ENCODE results near the gene MCM5. TPM values are rescaled to one million over a fixed set of nuclear protein-coding genes. Genes with fewer than 3 reads are reported as not detected.

The MCM5 gene
- polyA plus RNA-seq, 3 donors = 23.4 to 39.8 (median 25.5) TPM

GRCh38 chr22:35460688-35461087, 60.7 kb downstream of the MCM5 start:
- no peak overlapping the region for H3K4me2 ChIP-seq (replicated peaks; ENCODE audit: extremely low read depth, low read length, poor library complexity, severe bottlenecking)
- peak in 1 of 3 donors; percentile 11 for DNase-seq
- Mint-ChIP-seq H3K4me1 (peaks cover 12% of the 10 kb centered on the region), H3K27me3 (ENCODE audit: low read depth in 3 of 3) (peaks cover 0 to 8% (median 2%) of the 10 kb centered on the region in 3 donors), H3K9me3 (peaks cover 0 to 5% (median 0%) of the 10 kb centered on the region in 7 donors), H3K36me3 (peaks cover 0 to 3% of the 10 kb centered on the region in 2 donors), H3K27ac (peak overlapping the region in 2 of 7 donors; percentile 23 to 66), H3K4me3 (no peak overlapping the region)
- no peaks in the 10 kb centered on the region for H3K9me3 ChIP-seq (replicated peaks in 1 of 2; ENCODE audit: control insufficient read depth in 1 of 2, insufficient read depth in 1 of 2, low read length in 2 of 2)
- no peaks in the 10 kb centered on the region for H3K27me3 ChIP-seq (ENCODE audit: control insufficient read depth in 2 of 2, insufficient read depth in 2 of 2, low read length in 2 of 2)
- TF ChIP-seq, protein P1, sequence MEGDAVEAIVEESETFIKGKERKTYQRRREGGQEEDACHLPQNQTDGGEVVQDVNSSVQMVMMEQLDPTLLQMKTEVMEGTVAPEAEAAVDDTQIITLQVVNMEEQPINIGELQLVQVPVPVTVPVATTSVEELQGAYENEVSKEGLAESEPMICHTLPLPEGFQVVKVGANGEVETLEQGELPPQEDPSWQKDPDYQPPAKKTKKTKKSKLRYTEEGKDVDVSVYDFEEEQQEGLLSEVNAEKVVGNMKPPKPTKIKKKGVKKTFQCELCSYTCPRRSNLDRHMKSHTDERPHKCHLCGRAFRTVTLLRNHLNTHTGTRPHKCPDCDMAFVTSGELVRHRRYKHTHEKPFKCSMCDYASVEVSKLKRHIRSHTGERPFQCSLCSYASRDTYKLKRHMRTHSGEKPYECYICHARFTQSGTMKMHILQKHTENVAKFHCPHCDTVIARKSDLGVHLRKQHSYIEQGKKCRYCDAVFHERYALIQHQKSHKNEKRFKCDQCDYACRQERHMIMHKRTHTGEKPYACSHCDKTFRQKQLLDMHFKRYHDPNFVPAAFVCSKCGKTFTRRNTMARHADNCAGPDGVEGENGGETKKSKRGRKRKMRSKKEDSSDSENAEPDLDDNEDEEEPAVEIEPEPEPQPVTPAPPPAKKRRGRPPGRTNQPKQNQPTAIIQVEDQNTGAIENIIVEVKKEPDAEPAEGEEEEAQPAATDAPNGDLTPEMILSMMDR (IDR thresholded peaks at IDR 0.05) = no peak
- no peaks in the 10 kb centered on the region for H3K79me2 ChIP-seq (ENCODE audit: insufficient read depth, low read length)
- H3K36me3 ChIP-seq (replicated peaks in 1 of 2; ENCODE audit: control insufficient read depth in 1 of 2, insufficient read depth in 2 of 2, low read length in 2 of 2) = no peaks in the 10 kb centered on the region
- no peak overlapping the region for H3K4me3 ChIP-seq (replicated peaks in 1 of 3; ENCODE audit: low read depth in 2 of 3, low read length in 3 of 3)
- H3K27ac ChIP-seq (ENCODE audit: low read depth in 1 of 2, low read length in 2 of 2) = no peak overlapping the region
- H3K9ac ChIP-seq (ENCODE audit: insufficient read depth, low read length, poor library complexity, severe bottlenecking) = no peak overlapping the region
- no peaks in the 10 kb centered on the region for H4K20me1 ChIP-seq (ENCODE audit: insufficient read depth, low read length)
- WGBS (ENCODE audit: insufficient coverage) = 28% methylated on average over 6 of the region's 8 CpGs
- H2AFZ ChIP-seq (ENCODE audit: insufficient read depth, low read depth, low read length, poor library complexity, severe bottlenecking) = no peak overlapping the region
- peaks cover 0 to 4% of the 10 kb centered on the region in 2 donors for H3K4me1 ChIP-seq (ENCODE audit: control insufficient read depth in 1 of 2, insufficient read depth in 2 of 2, low read length in 2 of 2)
- intact Hi-C loops (cut with micrococcal nuclease) = no loop called here

GRCh38 chr22:35462498-35463230, 62.7 kb downstream of the MCM5 start:
- Mint-ChIP-seq H3K27me3 (ENCODE audit: low read depth in 3 of 3) (peaks cover 0 to 12% (median 6%) of the 10 kb centered on the region in 3 donors), H3K4me3 (no peak overlapping the region), H3K4me1 (peaks cover 12% of the 10 kb centered on the region), H3K27ac (peak overlapping the region in 1 of 7 donors; percentile 23), H3K9me3 (peaks cover 0 to 5% (median 0%) of the 10 kb centered on the region in 7 donors), H3K36me3 (peaks cover 0 to 3% of the 10 kb centered on the region in 2 donors)
- no peak for DNase-seq
- no peaks in the 10 kb centered on the region for H3K36me3 ChIP-seq (replicated peaks in 1 of 2; ENCODE audit: control insufficient read depth in 1 of 2, insufficient read depth in 2 of 2, low read length in 2 of 2)
- TF ChIP-seq, protein P1 (IDR thresholded peaks at IDR 0.05) = no peak
- no peaks in the 10 kb centered on the region for H3K9me3 ChIP-seq (replicated peaks in 1 of 2; ENCODE audit: control insufficient read depth in 1 of 2, insufficient read depth in 1 of 2, low read length in 2 of 2)
- H3K4me3 ChIP-seq (replicated peaks in 1 of 3; ENCODE audit: low read depth in 2 of 3, low read length in 3 of 3) = no peak overlapping the region
- H2AFZ ChIP-seq (ENCODE audit: insufficient read depth, low read depth, low read length, poor library complexity, severe bottlenecking) = no peak overlapping the region
- H3K4me1 ChIP-seq (ENCODE audit: control insufficient read depth in 1 of 2, insufficient read depth in 2 of 2, low read length in 2 of 2) = peaks cover 0 to 4% of the 10 kb centered on the region in 2 donors
- 89% methylated on average over 6 of the region's 9 CpGs for WGBS (ENCODE audit: insufficient coverage)
- H3K79me2 ChIP-seq (ENCODE audit: insufficient read depth, low read length) = no peaks in the 10 kb centered on the region
- intact Hi-C loops (cut with micrococcal nuclease) = no loop called here
- no peak overlapping the region for H3K9ac ChIP-seq (ENCODE audit: insufficient read depth, low read length, poor library complexity, severe bottlenecking)
- H3K27me3 ChIP-seq (ENCODE audit: control insufficient read depth in 2 of 2, insufficient read depth in 2 of 2, low read length in 2 of 2) = no peaks in the 10 kb centered on the region
- H3K27ac ChIP-seq (ENCODE audit: low read depth in 1 of 2, low read length in 2 of 2) = no peak overlapping the region
- no peaks in the 10 kb centered on the region for H4K20me1 ChIP-seq (ENCODE audit: insufficient read depth, low read length)
- H3K4me2 ChIP-seq (replicated peaks; ENCODE audit: extremely low read depth, low read length, poor library complexity, severe bottlenecking) = no peak overlapping the region
